ENCODE data around the gene CHPF2. TPM values are rescaled to one million over a fixed set of nuclear protein-coding genes. Genes with fewer than 3 reads are reported as not detected.

CHPF2 gene
- total RNA-seq, 1 experiment from 2014 or later: 48.1 TPM

DNA sequence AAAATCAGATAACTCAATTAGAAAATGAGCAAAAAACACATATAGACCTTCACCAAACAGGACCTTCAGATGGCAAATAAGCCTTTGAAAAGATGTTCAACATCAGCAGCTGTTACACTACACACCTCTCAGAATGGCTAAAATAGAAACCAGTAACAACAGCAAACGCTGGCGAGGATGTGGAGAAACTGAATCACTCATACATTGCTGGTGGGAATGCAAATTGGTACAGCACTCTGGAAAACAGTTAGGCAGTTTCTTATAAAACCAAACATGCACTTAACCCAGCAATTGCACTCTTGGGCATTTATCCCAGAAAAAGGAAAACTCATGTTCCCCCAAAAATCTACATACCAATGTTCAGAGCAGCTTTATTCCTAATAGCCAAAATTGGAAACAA lies 53.9 kb downstream of the CHPF2 start:
- H3K4me3 Mint-ChIP-seq (ENCODE audit: low read depth, unreplicated experiment): no peak overlapping the region
- BruUV-seq (replicated peaks): no TSS peak
- TF ChIP-seq, protein P1, sequence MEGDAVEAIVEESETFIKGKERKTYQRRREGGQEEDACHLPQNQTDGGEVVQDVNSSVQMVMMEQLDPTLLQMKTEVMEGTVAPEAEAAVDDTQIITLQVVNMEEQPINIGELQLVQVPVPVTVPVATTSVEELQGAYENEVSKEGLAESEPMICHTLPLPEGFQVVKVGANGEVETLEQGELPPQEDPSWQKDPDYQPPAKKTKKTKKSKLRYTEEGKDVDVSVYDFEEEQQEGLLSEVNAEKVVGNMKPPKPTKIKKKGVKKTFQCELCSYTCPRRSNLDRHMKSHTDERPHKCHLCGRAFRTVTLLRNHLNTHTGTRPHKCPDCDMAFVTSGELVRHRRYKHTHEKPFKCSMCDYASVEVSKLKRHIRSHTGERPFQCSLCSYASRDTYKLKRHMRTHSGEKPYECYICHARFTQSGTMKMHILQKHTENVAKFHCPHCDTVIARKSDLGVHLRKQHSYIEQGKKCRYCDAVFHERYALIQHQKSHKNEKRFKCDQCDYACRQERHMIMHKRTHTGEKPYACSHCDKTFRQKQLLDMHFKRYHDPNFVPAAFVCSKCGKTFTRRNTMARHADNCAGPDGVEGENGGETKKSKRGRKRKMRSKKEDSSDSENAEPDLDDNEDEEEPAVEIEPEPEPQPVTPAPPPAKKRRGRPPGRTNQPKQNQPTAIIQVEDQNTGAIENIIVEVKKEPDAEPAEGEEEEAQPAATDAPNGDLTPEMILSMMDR (IDR thresholded peaks at IDR 0.05; ENCODE audit: unreplicated experiment): no peak
- peaks cover 45% of the 10 kb centered on the region for H3K27me3 Mint-ChIP-seq (ENCODE audit: unreplicated experiment)
- CTCF ChIA-PET: interaction anchor here (0.7 to 1.1 kb wide), 3 partner anchors 9 to 162 kb away, joined by 4 to 13 read pairs (median 5); no protein-coding TSS in a partner anchor
- H3K4me1 Mint-ChIP-seq (ENCODE audit: low read depth, unreplicated experiment): no peaks in the 10 kb centered on the region
- no peaks in the 10 kb centered on the region for H3K36me3 Mint-ChIP-seq (ENCODE audit: insufficient read depth, unreplicated experiment)
- no peak overlapping the region for H3K27ac Mint-ChIP-seq (ENCODE audit: unreplicated experiment)
- no peaks in the 10 kb centered on the region for H3K9me3 Mint-ChIP-seq (ENCODE audit: low read depth, unreplicated experiment)
- intact Hi-C loops (cut with micrococcal nuclease; ENCODE audit: unreplicated experiment): no loop called here
- no peak for DNase-seq

Other genes with a start within 250 kb of the CHPF2 start
- gene NOS3, start 241.5 kb upstream of the CHPF2 start, total RNA-seq (2022): 0.71 and 1.1 TPM in 2 replicates
- 7.9 and 17.7 TPM in 2 replicates for gene ATG9B, start 208.0 kb upstream of the CHPF2 start, total RNA-seq (2022)
- 40.2 and 42.3 TPM in 2 replicates for gene ABCB8, start 204.0 kb upstream of the CHPF2 start, total RNA-seq (2022)
- 11.7 and 13.6 TPM in 2 replicates for gene ASIC3, start 184.0 kb upstream of the CHPF2 start, total RNA-seq (2022)
- gene CDK5, start 174.6 kb upstream of the CHPF2 start, total RNA-seq (2022): 23.5 and 24.6 TPM in 2 replicates
- gene SLC4A2, start 172.9 kb upstream of the CHPF2 start, total RNA-seq (2022): 194 and 209 TPM in 2 replicates
- gene FASTK, start 151.7 kb upstream of the CHPF2 start, total RNA-seq (2022): 113 and 121 TPM in 2 replicates
- gene TMUB1, start 149.0 kb upstream of the CHPF2 start, total RNA-seq (2022): 49.9 and 51.2 TPM in 2 replicates
- 67.4 and 73.4 TPM in 2 replicates for gene AGAP3, start 146.0 kb upstream of the CHPF2 start, total RNA-seq (2022)
- not detected in 2 replicates for gene GBX1, start 64.8 kb upstream of the CHPF2 start, total RNA-seq (2022)
- gene ASB10, start 45.2 kb upstream of the CHPF2 start, total RNA-seq (2022): not detected in 2 replicates
- not detected in 2 replicates for gene H2BK1, start 22.0 kb upstream of the CHPF2 start, total RNA-seq (2022)
- 43.0 and 49.7 TPM in 2 replicates for gene ABCF2, start 5.3 kb upstream of the CHPF2 start, total RNA-seq (2022)
- gene SMARCD3, start 16.2 kb downstream of the CHPF2 start, total RNA-seq (2022): 2.3 and 4.1 TPM in 2 replicates
- gene NUB1, start 109.3 kb downstream of the CHPF2 start, total RNA-seq (2022): 56.2 and 69.2 TPM in 2 replicates
- gene WDR86, start 177.6 kb downstream of the CHPF2 start, total RNA-seq (2022): not detected in 2 replicates
- gene CRYGN, start 207.7 kb downstream of the CHPF2 start, total RNA-seq (2022): not detected in 2 replicates